PFSK-1 (cell line): Measurements from ENCODE around the gene CYFIP2.

Experiments used
- POLR2AphosphoS5 ChIP-seq: IDR thresholded peaks from 2 replicates; pipeline ENCODE4 v1.6.1; 2012; ENCODE audit warnings: low read depth, mild to moderate bottlenecking, control low read depth, low read length, moderate library complexity
- SIN3A ChIP-seq: IDR thresholded peaks from 2 replicates; pipeline ENCODE4 v1.6.1; 2012; ENCODE audit warnings: mild to moderate bottlenecking, low read length, moderate library complexity, borderline replicate concordance; ENCODE audit not compliant: insufficient read depth

GRCh38 chr5:157366741-157367674, 101.1 kb downstream of the CYFIP2 start:
- TF ChIP-seq POLR2AphosphoS5 = no peak
- no peak for TF ChIP-seq SIN3A
